Measurements from ENCODE around the gene POU4F1.

The POU4F1 gene

DNA sequence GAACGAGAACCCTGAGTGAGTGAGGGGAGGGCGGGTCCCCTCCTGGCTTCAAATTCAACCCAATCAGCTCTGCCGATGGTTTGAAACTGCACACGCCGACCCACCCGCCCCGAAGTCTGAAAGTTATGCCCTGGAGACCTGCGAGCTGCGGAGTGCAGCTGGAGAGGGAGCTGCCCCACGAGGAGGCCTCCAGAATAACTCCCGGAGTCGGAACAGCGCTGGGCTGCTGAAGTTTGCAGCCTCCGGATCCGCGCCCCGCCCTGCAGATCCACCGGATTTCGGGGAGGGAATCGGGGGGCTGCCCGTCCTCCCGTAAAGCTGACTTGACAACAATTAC lies 7.0 kb downstream of the POU4F1 start:
- no peaks in the 10 kb centered on the region for H4K20me1 ChIP-seq (ENCODE audit: control insufficient read depth, insufficient read depth, low read depth, low read length)
- peaks cover under 1% of the 10 kb centered on the region; the same call in 1 of the 2 replicates for H3K9me3 ChIP-seq (ENCODE audit: control insufficient read depth, insufficient read depth, low read length)
- no peaks in the 10 kb centered on the region for H3K4me1 ChIP-seq (ENCODE audit: control insufficient read depth, low read length)
- H3K27me3 ChIP-seq (ENCODE audit: control insufficient read depth, low read length) = peaks cover 20% of the 10 kb centered on the region
- no peak overlapping the region for H3K4me2 ChIP-seq (ENCODE audit: low read length)
- TF ChIP-seq, protein P1, sequence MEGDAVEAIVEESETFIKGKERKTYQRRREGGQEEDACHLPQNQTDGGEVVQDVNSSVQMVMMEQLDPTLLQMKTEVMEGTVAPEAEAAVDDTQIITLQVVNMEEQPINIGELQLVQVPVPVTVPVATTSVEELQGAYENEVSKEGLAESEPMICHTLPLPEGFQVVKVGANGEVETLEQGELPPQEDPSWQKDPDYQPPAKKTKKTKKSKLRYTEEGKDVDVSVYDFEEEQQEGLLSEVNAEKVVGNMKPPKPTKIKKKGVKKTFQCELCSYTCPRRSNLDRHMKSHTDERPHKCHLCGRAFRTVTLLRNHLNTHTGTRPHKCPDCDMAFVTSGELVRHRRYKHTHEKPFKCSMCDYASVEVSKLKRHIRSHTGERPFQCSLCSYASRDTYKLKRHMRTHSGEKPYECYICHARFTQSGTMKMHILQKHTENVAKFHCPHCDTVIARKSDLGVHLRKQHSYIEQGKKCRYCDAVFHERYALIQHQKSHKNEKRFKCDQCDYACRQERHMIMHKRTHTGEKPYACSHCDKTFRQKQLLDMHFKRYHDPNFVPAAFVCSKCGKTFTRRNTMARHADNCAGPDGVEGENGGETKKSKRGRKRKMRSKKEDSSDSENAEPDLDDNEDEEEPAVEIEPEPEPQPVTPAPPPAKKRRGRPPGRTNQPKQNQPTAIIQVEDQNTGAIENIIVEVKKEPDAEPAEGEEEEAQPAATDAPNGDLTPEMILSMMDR (IDR thresholded peaks at IDR 0.05; ENCODE audit: low read depth, low read length, poor library complexity, severe bottlenecking) = no peak
- no peaks in the 10 kb centered on the region for H3K79me2 ChIP-seq (ENCODE audit: control insufficient read depth, low read length)
- H3F3A ChIP-seq (ENCODE audit: control insufficient read depth, insufficient read depth) = no peaks in the 10 kb centered on the region
- H3K27ac ChIP-seq (ENCODE audit: low read depth, low read length) = no peak overlapping the region
- H3K36me3 ChIP-seq (ENCODE audit: control insufficient read depth, low read length) = no peaks in the 10 kb centered on the region
- H3K9me2 ChIP-seq (replicated peaks; ENCODE audit: control insufficient read depth, low read length) = no peaks in the 10 kb centered on the region
- H3K4me3 ChIP-seq (ENCODE audit: low read length) = no peak overlapping the region

DNA sequence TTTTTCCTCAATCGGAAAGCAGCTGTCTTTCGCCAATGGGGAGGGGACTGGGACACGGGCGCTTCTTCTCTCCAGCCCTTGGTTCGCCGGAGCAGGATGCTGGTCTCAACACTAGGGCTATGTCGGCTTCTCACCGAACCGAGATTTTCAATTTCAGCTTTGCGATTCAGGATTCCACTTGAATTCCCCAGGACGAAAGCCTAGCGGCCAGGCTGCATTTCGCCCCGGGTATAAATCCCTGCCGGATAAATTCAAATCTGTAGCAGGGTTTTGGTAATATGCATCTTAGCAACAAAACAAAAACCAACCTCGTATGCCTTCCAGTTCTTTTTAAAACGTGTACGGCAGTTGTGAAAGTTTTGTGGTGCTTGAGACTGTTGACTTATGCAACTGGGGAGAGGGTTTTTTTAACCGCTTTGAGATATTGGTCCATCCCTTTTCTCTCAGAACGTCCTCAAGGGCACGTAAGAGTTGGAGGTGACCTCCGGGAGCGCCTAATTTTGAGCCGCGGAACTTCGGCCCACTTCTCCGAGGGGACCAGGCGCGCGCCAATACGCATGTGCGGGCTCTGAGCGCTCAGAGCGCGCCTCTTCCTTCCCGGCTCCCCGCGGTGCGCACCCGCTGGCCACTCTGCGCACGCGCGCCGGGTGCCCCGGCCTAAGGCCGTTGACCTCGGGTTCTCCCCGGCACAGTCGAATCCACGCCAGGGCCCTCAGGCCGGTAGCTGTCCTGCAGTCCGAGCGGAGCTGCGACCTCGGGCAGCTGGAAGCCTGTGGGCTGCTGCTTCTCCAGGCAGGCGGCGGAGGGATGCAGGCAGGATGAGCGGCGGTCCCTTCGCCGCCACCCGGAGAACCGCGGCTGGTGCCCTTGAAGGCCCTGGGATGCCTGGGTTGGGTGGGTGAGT lies 7.6 kb downstream of the POU4F1 start:
- Histone ChIP-seq H3K4me1 (ENCODE audit: control insufficient read depth, low read length) (no peaks in the 10 kb centered on the region), H3K9me3 (ENCODE audit: control insufficient read depth, insufficient read depth, low read length) (no peaks in the 10 kb centered on the region), H3K27me3 (ENCODE audit: control insufficient read depth, low read length) (peaks cover 20% of the 10 kb centered on the region), H3K4me2 (ENCODE audit: low read length) (no peak overlapping the region), H3K36me3 (ENCODE audit: control insufficient read depth, low read length) (no peaks in the 10 kb centered on the region), H3K9me2 (replicated peaks; ENCODE audit: control insufficient read depth, low read length) (no peaks in the 10 kb centered on the region), H3K79me2 (ENCODE audit: control insufficient read depth, low read length) (no peaks in the 10 kb centered on the region), H3K27ac (ENCODE audit: low read depth, low read length) (no peak overlapping the region), H3F3A (ENCODE audit: control insufficient read depth, insufficient read depth) (no peaks in the 10 kb centered on the region), H3K4me3 (ENCODE audit: low read length) (no peak overlapping the region), H4K20me1 (ENCODE audit: control insufficient read depth, insufficient read depth, low read depth, low read length) (no peaks in the 10 kb centered on the region)
- TF ChIP-seq, protein P1 (IDR thresholded peaks at IDR 0.05; ENCODE audit: low read depth, low read length, poor library complexity, severe bottlenecking) = no peak
- no peak for TF ChIP-seq EZH2phosphoT487 (IDR thresholded peaks at IDR 0.05; ENCODE audit: borderline replicate concordance, low read length)

DNA sequence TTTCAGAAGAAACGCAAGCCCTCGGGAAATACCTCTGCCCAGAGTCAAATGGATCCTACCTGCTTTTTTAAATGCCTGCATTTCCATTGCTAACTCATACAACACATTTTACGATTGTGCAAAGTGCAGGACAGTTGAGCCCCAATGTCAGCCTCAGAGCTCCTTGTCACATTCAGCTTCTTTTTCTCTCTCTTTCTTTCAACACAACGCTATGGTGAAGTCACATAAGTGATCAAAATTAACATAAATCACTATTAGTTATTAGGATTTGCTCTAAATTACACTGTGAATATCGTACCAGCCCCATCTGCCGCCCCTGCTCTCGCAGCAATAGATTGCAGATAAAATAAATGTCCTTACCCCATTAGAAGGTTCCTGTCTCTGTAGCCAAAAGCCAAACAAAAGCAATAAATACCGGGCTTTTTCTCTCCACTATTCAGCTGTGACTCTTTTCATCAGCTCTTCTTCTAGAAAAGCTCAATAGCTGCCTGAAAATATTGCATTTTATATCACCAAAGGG lies 8.8 kb downstream of the POU4F1 start:
- Histone ChIP-seq H3K27me3 (ENCODE audit: control insufficient read depth, low read length) (peaks cover 14% of the 10 kb centered on the region), H3K36me3 (ENCODE audit: control insufficient read depth, low read length) (no peaks in the 10 kb centered on the region), H3K9me3 (ENCODE audit: control insufficient read depth, insufficient read depth, low read length) (no peaks in the 10 kb centered on the region), H3K4me2 (ENCODE audit: low read length) (no peak overlapping the region), H3K79me2 (ENCODE audit: control insufficient read depth, low read length) (no peaks in the 10 kb centered on the region), H4K20me1 (ENCODE audit: control insufficient read depth, insufficient read depth, low read depth, low read length) (no peaks in the 10 kb centered on the region), H3K4me3 (ENCODE audit: low read length) (no peak overlapping the region), H3K27ac (ENCODE audit: low read depth, low read length) (no peak overlapping the region), H3K4me1 (ENCODE audit: control insufficient read depth, low read length) (no peaks in the 10 kb centered on the region), H3F3A (ENCODE audit: control insufficient read depth, insufficient read depth) (no peaks in the 10 kb centered on the region), H3K9me2 (replicated peaks; ENCODE audit: control insufficient read depth, low read length) (no peaks in the 10 kb centered on the region)
- TF ChIP-seq, protein P1 (IDR thresholded peaks at IDR 0.05; ENCODE audit: low read depth, low read length, poor library complexity, severe bottlenecking) = no peak
- TF ChIP-seq EZH2phosphoT487 (IDR thresholded peaks at IDR 0.05; ENCODE audit: borderline replicate concordance, low read length) = no peak
